KMS-11 (cell line): ENCODE measurements around the gene CLDN5.

Experiments used
- H2AFZ ChIP-seq: fragments of 200-600 bp; sonication (generic); 2 replicates; pipeline ENCODE4 v1.6.1; 2016; ENCODE audit warnings: antibody characterized with exemption, mixed run types, low read depth
- H3K27ac ChIP-seq: fragments of 200-600 bp; sonication (generic); 2 replicates; pipeline ENCODE4 v1.6.1; 2016; ENCODE audit warnings: mild to moderate bottlenecking, mixed run types
- H3K27me3 ChIP-seq: fragments of 200-600 bp; sonication (generic); 2 replicates; pipeline ENCODE4 v1.6.1; 2017; ENCODE audit warnings: mild to moderate bottlenecking, low read depth, mixed run types, moderate library complexity; ENCODE audit not compliant: insufficient read depth
- H3K36me3 ChIP-seq: fragments of 200-600 bp; sonication (generic); 2 replicates; pipeline ENCODE4 v1.6.1; 2017; ENCODE audit warnings: mild to moderate bottlenecking, mixed run types; ENCODE audit not compliant: insufficient read depth
- H3K4me1 ChIP-seq: fragments of 200-600 bp; sonication (generic); 2 replicates; pipeline ENCODE4 v1.6.1; 2016; ENCODE audit warnings: mild to moderate bottlenecking, low read depth, mixed run types; ENCODE audit not compliant: poor library complexity, severe bottlenecking
- H3K4me2 ChIP-seq: fragments of 200-600 bp; sonication (generic); 2 replicates; pipeline ENCODE4 v1.7.0; 2016; ENCODE audit warnings: mild to moderate bottlenecking, mixed run types
- H3K4me3 ChIP-seq: fragments of 200-600 bp; sonication (generic); IDR thresholded peaks from 2 replicates; pipeline ENCODE4 v1.6.1; 2017; ENCODE audit warnings: low read depth, low read length, mixed read lengths; ENCODE audit not compliant: insufficient read depth
- H3K79me2 ChIP-seq: fragments of 200-600 bp; sonication (generic); 2 replicates; pipeline ENCODE4 v1.6.1; 2016; ENCODE audit warnings: low read depth, mixed run types; ENCODE audit not compliant: insufficient read depth
- H3K9ac ChIP-seq: fragments of 200-600 bp; sonication (generic); 2 replicates; pipeline ENCODE4 v1.6.1; 2016; ENCODE audit warnings: mild to moderate bottlenecking, mixed run types
- H4K20me1 ChIP-seq: fragments of 200-600 bp; sonication (generic); 2 replicates; pipeline ENCODE4 v1.6.1; 2016; ENCODE audit warnings: mild to moderate bottlenecking, mixed run types; ENCODE audit not compliant: insufficient read depth
- CTCF ChIP-seq: fragments of 200-600 bp; sonication (generic); conservative IDR thresholded peaks from 2 replicates; pipeline ENCODE4 v1.6.1; 2017; ENCODE audit warnings: low read depth, mild to moderate bottlenecking, antibody characterized with exemption, low read length, moderate library complexity, mixed read lengths

Gene CLDN5

GRCh38 chr22:19545935-19546207 is 21.7 kb upstream of the CLDN5 start:
- no peaks in the 10 kb centered on the region for H3K79me2 ChIP-seq
- H3K27ac ChIP-seq: no peak overlapping the region
- no peaks in the 10 kb centered on the region for H3K4me1 ChIP-seq
- H4K20me1 ChIP-seq: no peaks in the 10 kb centered on the region
- TF ChIP-seq CTCF: no peak
- H3K36me3 ChIP-seq: no peaks in the 10 kb centered on the region
- no peak overlapping the region for H3K9ac ChIP-seq
- no peaks in the 10 kb centered on the region for H3K27me3 ChIP-seq
- no peak overlapping the region for H2AFZ ChIP-seq
- H3K4me3 ChIP-seq: no peak overlapping the region
- no peak overlapping the region for H3K4me2 ChIP-seq

- H2AFZ ChIP-seq: no peak overlapping the region
- no peak overlapping the region for H3K27ac ChIP-seq
- no peak for TF ChIP-seq CTCF
- no peaks in the 10 kb centered on the region for H3K27me3 ChIP-seq
- no peak overlapping the region for H3K4me2 ChIP-seq
- no peak overlapping the region for H3K4me3 ChIP-seq
- H3K79me2 ChIP-seq: no peaks in the 10 kb centered on the region
- H3K36me3 ChIP-seq: no peaks in the 10 kb centered on the region
- H3K4me1 ChIP-seq: no peaks in the 10 kb centered on the region
- H4K20me1 ChIP-seq: no peaks in the 10 kb centered on the region
- no peak overlapping the region for H3K9ac ChIP-seq
Measured at GRCh38 chr22:19543970-19544708, 19.9 kb upstream of the CLDN5 start.

GRCh38 chr22:19540394-19540793 is 16.2 kb upstream of the CLDN5 start:
- H3K27me3 ChIP-seq: no peaks in the 10 kb centered on the region
- H3K9ac ChIP-seq: no peak overlapping the region

GRCh38 chr22:19537941-19538488 is 13.8 kb upstream of the CLDN5 start:
- no peaks in the 10 kb centered on the region for H4K20me1 ChIP-seq
- H3K79me2 ChIP-seq: no peaks in the 10 kb centered on the region
- H3K36me3 ChIP-seq: no peaks in the 10 kb centered on the region
- H3K9ac ChIP-seq: no peak overlapping the region
- no peak overlapping the region for H3K4me3 ChIP-seq
- H3K4me1 ChIP-seq: no peaks in the 10 kb centered on the region
- no peaks in the 10 kb centered on the region for H3K27me3 ChIP-seq
- no peak overlapping the region for H3K4me2 ChIP-seq
- no peak overlapping the region for H3K27ac ChIP-seq
- H2AFZ ChIP-seq: no peak overlapping the region
- TF ChIP-seq CTCF: no peak

More at GRCh38 chr22:19540394-19540793, 16.2 kb upstream of the CLDN5 start:
- no peak overlapping the region for H3K4me2 ChIP-seq
- no peaks in the 10 kb centered on the region for H3K4me1 ChIP-seq
- H3K4me3 ChIP-seq: no peak overlapping the region
- H3K27ac ChIP-seq: no peak overlapping the region
- H2AFZ ChIP-seq: no peak overlapping the region
- TF ChIP-seq CTCF: no peak
- no peaks in the 10 kb centered on the region for H4K20me1 ChIP-seq
- H3K36me3 ChIP-seq: no peaks in the 10 kb centered on the region
- H3K79me2 ChIP-seq: no peaks in the 10 kb centered on the region
